K562 (cell line): ENCODE measurements around the gene NEUROD2. TPM values are rescaled to one million over a fixed set of nuclear protein-coding genes. Genes with fewer than 3 reads are reported as not detected.

Experiments
- E2F3 ChIP-seq: fragments of 250-450 bp; sonication (Bioruptor Pico); IDR thresholded peaks from 2 replicates; pipeline ENCODE4 v1.4.0; 2020; ENCODE audit warnings: mild to moderate bottlenecking
- ETV1 ChIP-seq: fragments of 450-650 bp; conservative IDR thresholded peaks from 2 replicates; pipeline ENCODE4 v1.6.1; 2016; ENCODE audit warnings: missing genetic modification characterization, control low read depth, low read depth, missing compliant biosample characterization
- FOXA3 ChIP-seq, 2 experiments: fragments of 450-650 bp in 1 of 2; sonication (generic) in 1 of 2; formaldehyde crosslinking; IDR thresholded peaks in 1 of 2; conservative IDR thresholded peaks in 1 of 2; 2 replicates each; pipeline versions ENCODE4 v1.4.0 to v1.8.0; 2020 to 2022; ENCODE audit warnings: mild to moderate bottlenecking in 2 of 2, missing genetic modification reagents in 1 of 2
- HNRNPLL ChIP-seq: fragments of 200-400 bp; formaldehyde crosslinking; IDR thresholded peaks from 2 replicates; pipeline ENCODE4 v1.6.1; 2017; ENCODE audit warnings: low read length, low read depth, mild to moderate bottlenecking; ENCODE audit not compliant: poor library complexity, severe bottlenecking
- MAFF ChIP-seq: IDR thresholded peaks from 2 replicates; pipeline ENCODE4 v1.6.1; 2012; ENCODE audit warnings: low read length, improper control_type of control experiment
- MECOM ChIP-seq: fragments of 250-450 bp; sonication (Bioruptor Pico); IDR thresholded peaks from 2 replicates; pipeline ENCODE4 v1.8.0; 2022; ENCODE audit warnings: inconsistent platforms
- MEF2A ChIP-seq: IDR thresholded peaks from 2 replicates; pipeline ENCODE4 v1.6.1; 2011; ENCODE audit warnings: low read depth, mild to moderate bottlenecking, low read length, moderate library complexity; ENCODE audit not compliant: control insufficient read depth
- MEIS2 ChIP-seq: fragments of 450-650 bp; IDR thresholded peaks from 2 replicates; pipeline ENCODE4 v1.6.1; 2014; ENCODE audit warnings: mild to moderate bottlenecking; ENCODE audit not compliant: partially characterized antibody
- NFRKB ChIP-seq: fragments of 450-650 bp; IDR thresholded peaks from 2 replicates; pipeline ENCODE4 v1.6.1; 2016; ENCODE audit warnings: low read depth
- POLR2AphosphoS5 ChIP-seq: IDR thresholded peaks from 2 replicates; pipeline ENCODE4 v1.6.1; 2011; ENCODE audit warnings: mild to moderate bottlenecking, low read depth, low read length, moderate library complexity; ENCODE audit not compliant: control insufficient read depth, insufficient read depth
- POLR2B ChIP-seq: fragments of 450-650 bp; IDR thresholded peaks from 2 replicates; pipeline ENCODE4 v1.6.1; 2018; ENCODE audit warnings: low read depth; ENCODE audit not compliant: partially characterized antibody
- SAP30 ChIP-seq: fragments of 200-600 bp; sonication (generic); IDR thresholded peaks from 2 replicates; pipeline ENCODE4 v1.6.1; 2012; ENCODE audit warnings: borderline replicate concordance, low read depth, mild to moderate bottlenecking, moderate library complexity, low read length, control low read depth, inconsistent platforms; ENCODE audit not compliant: insufficient read depth, poor library complexity, severe bottlenecking
- SMARCB1 ChIP-seq: IDR thresholded peaks from 2 replicates; pipeline ENCODE4 v1.6.1; 2011; ENCODE audit warnings: improper control_type of control experiment, low read depth; ENCODE audit not compliant: insufficient read length
- SP1 ChIP-seq: sonication (generic); formaldehyde crosslinking; IDR thresholded peaks from 2 replicates; pipeline ENCODE4 v1.8.1; 2022; ENCODE audit warnings: mild to moderate bottlenecking, missing genetic modification reagents
- TAL1 ChIP-seq: fragments of 450-650 bp; IDR thresholded peaks from 2 replicates; pipeline ENCODE4 v1.6.1; 2016; ENCODE audit warnings: mild to moderate bottlenecking
- TCF7L2 ChIP-seq: fragments of 150-350 bp; IDR thresholded peaks from 2 replicates; pipeline ENCODE4 v1.6.1; 2016; ENCODE audit warnings: low read depth, mild to moderate bottlenecking, low read length, moderate library complexity
- ZFPM2 ChIP-seq: fragments of 250-450 bp; sonication (Bioruptor Pico); IDR thresholded peaks from 2 replicates; pipeline ENCODE4 v1.5.1; 2022; ENCODE audit warnings: mild to moderate bottlenecking
- ZNF134 ChIP-seq: fragments of 250-450 bp; sonication (Bioruptor Pico); conservative IDR thresholded peaks from 2 replicates; pipeline ENCODE4 v1.4.0; 2020
- ZNF184 ChIP-seq: sonication (generic); formaldehyde crosslinking; IDR thresholded peaks from 2 replicates; pipeline ENCODE4 v1.5.0; 2020; ENCODE audit warnings: missing genetic modification reagents
- ZNF253 ChIP-seq: fragments of 250-450 bp; sonication (Bioruptor Pico); conservative IDR thresholded peaks from 2 replicates; pipeline ENCODE4 v1.6.1; 2021; ENCODE audit warnings: mild to moderate bottlenecking
- ZNF707 ChIP-seq: fragments of 250-450 bp; sonication (Bioruptor Pico); conservative IDR thresholded peaks from 2 replicates; pipeline ENCODE4 v1.8.0; 2022; ENCODE audit warnings: inconsistent platforms, mild to moderate bottlenecking, moderate library complexity
- ZSCAN29 ChIP-seq: fragments of 450-650 bp; IDR thresholded peaks from 2 replicates; pipeline ENCODE4 v1.6.1; 2017
- polyA plus RNA-seq, 8 experiments: library from polyadenylated mRNA; depleted of rRNA in 4 of 8; stranded (reverse) in 5 of 8; unstranded in 3 of 8; fragments of >200 nt; fragmentation: Nextera tagmentation in 2 of 8; fragmentation: Illumina TruSeq in 1 of 8; extraction: Ambion mirVana in 2 of 8; extraction: Trizol in 1 of 8; gene quantifications; 2 replicates each; pipeline versions ENCODE4 v1.2.1 to v1.2.3, GENCODE V29; 2011 to 2014; ENCODE audit warnings: inconsistent platforms in 1 of 8, missing spikeins in 1 of 8
- total RNA-seq, 7 experiments: library from RNA; depleted of rRNA in 6 of 7; stranded (reverse); fragments of >200 nt in 6 of 7; fragmentation: Illumina TruSeq in 2 of 7; extraction: Trizol in 2 of 7; gene quantifications; 2 replicates each; pipeline versions ENCODE4 v1.2.1 to v1.2.3, GENCODE V29; 2011 to 2021; ENCODE audit warnings: low replicate concordance in 1 of 7
- TF ChIP-seq, protein P1 (sequence below): sonication (generic); formaldehyde crosslinking; IDR thresholded peaks from 2 replicates; pipeline ENCODE4 v1.8.0; 2022; ENCODE audit warnings: mild to moderate bottlenecking, missing genetic modification reagents
- TF ChIP-seq, protein P2 (sequence below): fragments of 250-450 bp; sonication (Bioruptor Pico); IDR thresholded peaks from 2 replicates; pipeline ENCODE4 v1.8.0; 2021; ENCODE audit warnings: mild to moderate bottlenecking, moderate library complexity
- TF ChIP-seq, protein P3 (sequence below): fragments of 250-450 bp; sonication (Bioruptor Pico); IDR thresholded peaks from 2 replicates; pipeline ENCODE4 v1.9.0; 2021; ENCODE audit warnings: mild to moderate bottlenecking, inconsistent platforms

NEUROD2 gene
- total and polyA plus RNA-seq, 9 of the 15 experiments (the other 6 are each of a cell fraction or from before 2014, with no cell fraction given) = not detected

DNA sequence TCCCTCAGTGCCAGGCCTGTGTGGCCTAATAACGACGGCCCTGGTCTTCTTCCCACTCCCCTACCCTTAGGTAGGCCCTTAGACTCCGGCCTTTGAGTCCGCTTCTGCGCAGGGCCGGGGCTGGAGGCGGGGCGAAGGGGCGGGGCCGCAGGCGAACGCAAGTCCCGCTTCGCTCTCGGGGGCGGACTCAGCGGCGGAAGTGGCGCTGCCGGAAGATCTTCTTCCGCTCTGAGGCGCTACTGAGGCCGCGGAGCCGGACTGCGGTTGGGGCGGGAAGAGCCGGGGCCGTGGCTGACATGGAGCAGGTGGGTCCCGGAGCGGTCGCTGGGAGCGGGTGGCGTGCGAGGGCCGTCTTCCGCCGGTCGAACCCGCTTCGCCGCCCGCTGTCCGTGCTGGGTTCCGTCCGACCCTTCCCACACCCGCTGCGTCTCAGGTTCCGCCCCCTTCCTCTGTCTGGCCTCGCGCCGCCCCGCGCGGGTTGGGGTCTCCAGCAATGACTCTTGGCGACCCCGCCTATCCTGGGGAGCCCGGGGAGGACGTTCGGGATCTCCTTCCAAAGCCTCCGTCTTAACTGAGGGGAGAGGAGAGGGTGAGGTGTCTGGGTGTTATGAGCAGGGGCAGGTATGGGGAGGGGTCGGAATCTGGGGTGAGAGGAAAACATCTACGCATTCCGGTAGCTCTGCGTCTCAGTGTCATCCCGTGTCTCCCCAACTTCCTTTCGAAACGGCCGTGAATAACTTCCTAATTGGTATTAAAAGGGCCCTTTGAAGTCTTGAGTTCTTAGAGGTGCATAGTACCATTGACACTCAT lies 29.4 kb upstream of the NEUROD2 start, which contains the start of gene STARD3 (continued):
- TF ChIP-seq, protein P1, sequence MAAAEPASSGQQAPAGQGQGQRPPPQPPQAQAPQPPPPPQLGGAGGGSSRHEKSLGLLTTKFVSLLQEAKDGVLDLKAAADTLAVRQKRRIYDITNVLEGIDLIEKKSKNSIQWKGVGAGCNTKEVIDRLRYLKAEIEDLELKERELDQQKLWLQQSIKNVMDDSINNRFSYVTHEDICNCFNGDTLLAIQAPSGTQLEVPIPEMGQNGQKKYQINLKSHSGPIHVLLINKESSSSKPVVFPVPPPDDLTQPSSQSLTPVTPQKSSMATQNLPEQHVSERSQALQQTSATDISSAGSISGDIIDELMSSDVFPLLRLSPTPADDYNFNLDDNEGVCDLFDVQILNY (CRISPR knock-in tag) = no peak
- TF ChIP-seq ZNF253 (CRISPR knock-in tag) = no peak
- TF ChIP-seq POLR2AphosphoS5 = peak; percentile 72
- no peak for TF ChIP-seq TAL1
- no peak for TF ChIP-seq ZFPM2 (CRISPR knock-in tag)
- 0 out of 2 replicates have a peak, but pooled peaks have one; percentile 55 for TF ChIP-seq ZSCAN29
- peak; percentile 52 for TF ChIP-seq SAP30
- TF ChIP-seq MAFF = no peak
- TF ChIP-seq MEIS2 = no peak
- TF ChIP-seq NFRKB = 0 out of 2 replicates have a peak, but pooled peaks have one; percentile 22
- TF ChIP-seq TCF7L2 = no peak
- TF ChIP-seq SP1 = peak; percentile 60; the same call in 1 of the 2 replicates
- TF ChIP-seq, protein P2, sequence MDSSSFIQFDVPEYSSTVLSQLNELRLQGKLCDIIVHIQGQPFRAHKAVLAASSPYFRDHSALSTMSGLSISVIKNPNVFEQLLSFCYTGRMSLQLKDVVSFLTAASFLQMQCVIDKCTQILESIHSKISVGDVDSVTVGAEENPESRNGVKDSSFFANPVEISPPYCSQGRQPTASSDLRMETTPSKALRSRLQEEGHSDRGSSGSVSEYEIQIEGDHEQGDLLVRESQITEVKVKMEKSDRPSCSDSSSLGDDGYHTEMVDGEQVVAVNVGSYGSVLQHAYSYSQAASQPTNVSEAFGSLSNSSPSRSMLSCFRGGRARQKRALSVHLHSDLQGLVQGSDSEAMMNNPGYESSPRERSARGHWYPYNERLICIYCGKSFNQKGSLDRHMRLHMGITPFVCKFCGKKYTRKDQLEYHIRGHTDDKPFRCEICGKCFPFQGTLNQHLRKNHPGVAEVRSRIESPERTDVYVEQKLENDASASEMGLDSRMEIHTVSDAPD (CRISPR knock-in tag) = no peak
- peak; percentile 82 for TF ChIP-seq ETV1 (tag)
- TF ChIP-seq POLR2B = peak; percentile 66
- TF ChIP-seq MECOM (CRISPR knock-in tag) = 0 out of 2 replicates have a peak, but pooled peaks have one; percentile 39
- TF ChIP-seq MEF2A = no peak
- TF ChIP-seq ZNF184 (CRISPR knock-in tag) = no peak
- TF ChIP-seq ZNF134 = no peak
- no peak for TF ChIP-seq FOXA3 (CRISPR knock-in tag; conservative IDR thresholded peaks at IDR 0.05 in 1 of 2, IDR thresholded peaks at IDR 0.05 in 1 of 2)
- TF ChIP-seq HNRNPLL = peak; percentile 78
- TF ChIP-seq E2F3 (CRISPR knock-in tag) = no peak
- TF ChIP-seq, protein P3, sequence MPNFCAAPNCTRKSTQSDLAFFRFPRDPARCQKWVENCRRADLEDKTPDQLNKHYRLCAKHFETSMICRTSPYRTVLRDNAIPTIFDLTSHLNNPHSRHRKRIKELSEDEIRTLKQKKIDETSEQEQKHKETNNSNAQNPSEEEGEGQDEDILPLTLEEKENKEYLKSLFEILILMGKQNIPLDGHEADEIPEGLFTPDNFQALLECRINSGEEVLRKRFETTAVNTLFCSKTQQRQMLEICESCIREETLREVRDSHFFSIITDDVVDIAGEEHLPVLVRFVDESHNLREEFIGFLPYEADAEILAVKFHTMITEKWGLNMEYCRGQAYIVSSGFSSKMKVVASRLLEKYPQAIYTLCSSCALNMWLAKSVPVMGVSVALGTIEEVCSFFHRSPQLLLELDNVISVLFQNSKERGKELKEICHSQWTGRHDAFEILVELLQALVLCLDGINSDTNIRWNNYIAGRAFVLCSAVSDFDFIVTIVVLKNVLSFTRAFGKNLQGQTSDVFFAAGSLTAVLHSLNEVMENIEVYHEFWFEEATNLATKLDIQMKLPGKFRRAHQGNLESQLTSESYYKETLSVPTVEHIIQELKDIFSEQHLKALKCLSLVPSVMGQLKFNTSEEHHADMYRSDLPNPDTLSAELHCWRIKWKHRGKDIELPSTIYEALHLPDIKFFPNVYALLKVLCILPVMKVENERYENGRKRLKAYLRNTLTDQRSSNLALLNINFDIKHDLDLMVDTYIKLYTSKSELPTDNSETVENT (CRISPR knock-in tag) = peak; percentile 48; the same call in 1 of the 2 replicates
- no peak for TF ChIP-seq ZNF707 (CRISPR knock-in tag)
- no peak for TF ChIP-seq SMARCB1
